Tibial nerve (tissue), 3 donors: ENCODE data around the gene NATD1.

ENCODE experiments used
- EP300 ChIP-seq, 2 donors: sonication (generic); formaldehyde crosslinking; IDR thresholded peaks; one replicate each; pipeline ENCODE4 v1.6.1; 2017; ENCODE audit warnings: antibody characterized with exemption in 2 of 2, mild to moderate bottlenecking in 1 of 2
- POLR2A ChIP-seq, 2 donors: fragments of 450-650 bp; IDR thresholded peaks; one replicate each; pipeline ENCODE4 v1.6.1; 2017; ENCODE audit warnings: antibody characterized with exemption in 2 of 2, mild to moderate bottlenecking in 2 of 2, moderate library complexity in 2 of 2

DNA sequence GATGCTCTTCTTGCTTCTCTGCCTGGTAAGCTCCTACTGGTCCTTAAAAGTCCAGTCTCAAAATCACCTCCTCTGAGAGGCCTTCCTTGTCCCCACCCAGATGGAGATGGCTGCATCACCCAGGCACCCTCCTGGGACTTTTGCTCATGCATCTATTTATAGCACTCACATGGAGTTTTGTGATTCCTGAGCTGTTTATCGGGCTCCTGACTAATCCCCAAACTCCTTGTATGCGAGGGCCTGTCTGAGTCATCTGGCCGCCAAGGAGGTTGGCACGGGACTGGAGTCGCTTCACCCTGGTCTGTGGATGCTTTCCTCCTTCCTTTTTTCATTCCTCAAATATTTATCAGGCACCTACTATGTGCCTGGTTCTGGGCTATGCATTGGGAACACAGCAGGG is 29.0 kb upstream of the NATD1 start:
- TF ChIP-seq POLR2A (IDR thresholded peaks at IDR 0.05) (no peak), EP300 (IDR thresholded peaks at IDR 0.05) (no peak)
